HepG2 (cell line): ENCODE data around the gene ZNF587B. TPM values are rescaled to one million over a fixed set of nuclear protein-coding genes. Genes with fewer than 3 reads are reported as not detected.

Experiments
- ATAC-seq: fragments of 200-7000 bp; cut with Tn5 transposase; 3 replicates; pipeline ENCODE4 v1.9.1; 2020; ENCODE audit warnings: mild to moderate bottlenecking, moderate library complexity
- BruUV-seq: library from RNA; stranded (reverse); fragments of 400-500 nt; replicated peaks from 2 replicates; lab custom pipeline; 2021; lab: Mats Ljungman, UMichigan
- CTCF ChIA-PET: fragments of 300-600 bp; formaldehyde crosslinking; extraction: SDS; loops from one replicate; lab custom pipeline; 2021; ENCODE audit warnings: low total read pairs, inconsistent platforms, low intra/inter-chr PET ratio; lab: Yijun Ruan, JAX
- POLR2A ChIA-PET: fragments of 350-600 bp; sonication (Branson Sonifier 250); formaldehyde crosslinking; loops from one replicate; lab custom pipeline; 2020; ENCODE audit warnings: antibody characterized with exemption, inconsistent platforms; lab: Yijun Ruan, JAX
- DNase-seq: peaks from one replicate; pipeline ENCODE4 v3.0.0-alpha.2; 2015; ENCODE audit warnings: low spot score
- FAIRE-seq: peaks from 3 replicates; lab custom pipeline; 2011; peaks lifted over from hg19 to GRCh38; lab: Jason Lieb, UNC
- H2AFZ ChIP-seq: one replicate; pipeline ENCODE4 v1.6.1; 2011; ENCODE audit warnings: low read length, inconsistent platforms
- H3K27ac ChIP-seq: fragments of 300-600 bp; 3 replicates; pipeline ENCODE4 v1.8.0; 2011; ENCODE audit warnings: mixed run types, mild to moderate bottlenecking, mixed read lengths, low read length, inconsistent platforms; ENCODE audit not compliant: insufficient read depth; ENCODE audit errors: extremely low read length
- H3K27me3 ChIP-seq, 2 experiments: fragments of 200-600 bp in 1 of 2; 2 replicates in 1 of 2; 3 replicates in 1 of 2; pipeline versions ENCODE4 v1.6.0 to v1.8.0; 2011; ENCODE audit warnings: low read length in 2 of 2, mild to moderate bottlenecking in 2 of 2, moderate library complexity in 2 of 2, inconsistent platforms in 1 of 2; ENCODE audit not compliant: insufficient read depth in 2 of 2, control insufficient read depth in 1 of 2
- H3K36me3 ChIP-seq, 2 experiments: fragments of 200-600 bp in 1 of 2; replicated peaks in 1 of 2; 2 replicates in 1 of 2; 3 replicates in 1 of 2; pipeline versions ENCODE4 v1.5.1 to v1.8.0; 2011; ENCODE audit warnings: low read length in 2 of 2, inconsistent platforms in 1 of 2; ENCODE audit not compliant: insufficient read depth in 2 of 2, control insufficient read depth in 1 of 2
- H3K4me1 ChIP-seq: 2 replicates; pipeline ENCODE4 v1.5.1; 2012; ENCODE audit warnings: low read length, inconsistent platforms; ENCODE audit not compliant: insufficient read depth
- H3K4me2 ChIP-seq: 2 replicates; pipeline ENCODE4 v1.6.0; 2011; ENCODE audit warnings: low read depth, low read length, inconsistent platforms
- H3K4me3 ChIP-seq, 3 experiments: fragments of 200-600 bp in 1 of 3; sonication (generic), shearing (Covaris generic) in 1 of 3; replicated peaks in 1 of 3; 2 replicates each; pipeline ENCODE4 v1.5.1; 2011 to 2016; ENCODE audit warnings: low read length in 3 of 3, inconsistent platforms in 2 of 3, low read depth in 2 of 3, mild to moderate bottlenecking in 2 of 3, control low read depth in 1 of 3, mixed read lengths in 1 of 3; ENCODE audit not compliant: insufficient read depth in 1 of 3
- H3K79me2 ChIP-seq: one replicate; pipeline ENCODE4 v1.6.1; 2011; ENCODE audit warnings: low read length, inconsistent platforms; ENCODE audit not compliant: insufficient read depth
- H3K9ac ChIP-seq: 2 replicates; pipeline ENCODE4 v1.6.0; 2011; ENCODE audit warnings: mild to moderate bottlenecking, low read depth, low read length, inconsistent platforms; ENCODE audit not compliant: insufficient read depth
- H3K9me3 ChIP-seq: 2 replicates; pipeline ENCODE4 v1.5.1; 2012; ENCODE audit warnings: mild to moderate bottlenecking, low read length
- H4K20me1 ChIP-seq: 2 replicates; pipeline ENCODE4 v1.6.0; 2011; ENCODE audit warnings: inconsistent platforms, mild to moderate bottlenecking, low read length, moderate library complexity; ENCODE audit not compliant: insufficient read depth
- IKZF5 ChIP-seq: IDR thresholded peaks from 2 replicates; pipeline ENCODE4 v1.6.1; 2018; ENCODE audit warnings: missing genetic modification reagents, mild to moderate bottlenecking, missing compliant biosample characterization
- MAZ ChIP-seq, 2 experiments: sonication (generic) in 1 of 2; formaldehyde crosslinking in 1 of 2; IDR thresholded peaks; 2 replicates each; pipeline versions ENCODE4 v1.5.0 to v1.6.1; 2012 to 2020; ENCODE audit warnings: low read depth in 2 of 2, mild to moderate bottlenecking in 2 of 2, borderline replicate concordance in 1 of 2, improper control_type of control experiment in 1 of 2, low read length in 1 of 2, missing genetic modification reagents in 1 of 2, moderate library complexity in 1 of 2
- ZBTB39 ChIP-seq: sonication (generic); formaldehyde crosslinking; IDR thresholded peaks from 2 replicates; pipeline ENCODE4 v1.5.0; 2020; ENCODE audit warnings: missing genetic modification reagents
- ZNF605 ChIP-seq: sonication (generic); formaldehyde crosslinking; IDR thresholded peaks from 2 replicates; pipeline ENCODE4 v1.8.0; 2022; ENCODE audit warnings: mild to moderate bottlenecking, missing genetic modification reagents
- WGBS: methylation state at CpG from one replicate; pipeline ENCODE4 v1.1.6; 2017; ENCODE audit warnings: low lambda C conversion rate; 5-methylcytosine and 5-hydroxymethylcytosine counted together
- in situ Hi-C: cut with HindIII; loops from 2 replicates; pipeline ENCODE4 v1.10.0; 2017; ENCODE audit warnings: low pct_unique_long_range_greater_than_20kb; ENCODE audit not compliant: extremely low pct_ligation_motif_present
- intact Hi-C: fragments of 100-400 bp; cut with micrococcal nuclease; formaldehyde crosslinking; loops from one replicate; pipeline ENCODE4 v1.10.0; 2022; ENCODE audit not compliant: unreplicated experiment
- polyA plus RNA-seq, 8 experiments: library from polyadenylated mRNA; depleted of rRNA in 3 of 8; stranded (reverse) in 7 of 8; unstranded in 1 of 8; fragments of >200 nt; fragmentation: Illumina TruSeq in 4 of 8; extraction: Trizol in 4 of 8; gene quantifications; 2 replicates each; pipeline versions ENCODE4 v1.2.1 to v1.2.3, GENCODE V29; 2011 to 2016; ENCODE audit warnings: low read depth in 4 of 8, missing spikeins in 1 of 8, mixed read lengths in 1 of 8; ENCODE audit not compliant: insufficient read depth in 1 of 8
- total RNA-seq, 5 experiments: library from RNA; depleted of rRNA; stranded (reverse); fragments of >200 nt; fragmentation: Illumina TruSeq; extraction: Trizol; gene quantifications; 2 replicates each; pipeline ENCODE4 v1.2.3, GENCODE V29; 2016; ENCODE audit warnings: low read depth in 1 of 5

The ZNF587B gene
- total and polyA plus RNA-seq, 2 of the 13 experiments (the other 11 are each of a cell fraction or from before 2014, with no cell fraction given), result 5.2 to 29.9 TPM

GRCh38 chr19:57800696-57801095, 29.4 kb upstream of the ZNF587B start:
- Histone ChIP-seq H3K27me3 (no peaks in the 10 kb centered on the region), H3K4me2 (no peak overlapping the region), H2AFZ (no peak overlapping the region), H3K27ac (no peak overlapping the region), H3K4me1 (peaks cover 6% of the 10 kb centered on the region; the same call in 1 of the 2 replicates), H3K9me3 (no peaks in the 10 kb centered on the region), H4K20me1 (no peaks in the 10 kb centered on the region), H3K79me2 (no peaks in the 10 kb centered on the region), H3K4me3 (no peak overlapping the region), H3K36me3 (peaks cover 2 to 3% of the 10 kb centered on the region in 2 experiments; a peak in 2 of 5 replicates), H3K9ac (no peak overlapping the region)
- no TSS peak for BruUV-seq
- ChIA-PET CTCF (no interaction called here), POLR2A (interaction anchor here (1.3 kb wide), 1 partner anchor 14 kb away, joined by 4 read pairs; the partner anchor contains the start of gene ZNF552)
- FAIRE-seq (no peak), ATAC-seq (no peak), DNase-seq (no peak)
- TF ChIP-seq IKZF5 (no peak), ZNF605 (CRISPR knock-in tag) (no peak), MAZ (IDR thresholded peaks at IDR 0.05; ENCODE audit: borderline replicate concordance, low read depth, low read length) (no peak), MAZ (CRISPR knock-in tag; IDR thresholded peaks at IDR 0.05; ENCODE audit: low read depth) (no peak), ZBTB39 (CRISPR knock-in tag) (no peak)
- in situ Hi-C loops (no loop called here), intact Hi-C loops (no loop called here)
- WGBS, result 96% methylated on average over 5 of the region's 5 CpGs
